NOMO-1 treated with dmso at 0.1 percent for 144 hours (cell line): ENCODE data around the gene BBIP1.

ENCODE experiments used
- DNase-seq: peaks from one replicate; lab custom pipeline; 2025; ENCODE audit not compliant: unreplicated experiment; lab: John Stamatoyannopoulos, UW

Gene BBIP1

DNA sequence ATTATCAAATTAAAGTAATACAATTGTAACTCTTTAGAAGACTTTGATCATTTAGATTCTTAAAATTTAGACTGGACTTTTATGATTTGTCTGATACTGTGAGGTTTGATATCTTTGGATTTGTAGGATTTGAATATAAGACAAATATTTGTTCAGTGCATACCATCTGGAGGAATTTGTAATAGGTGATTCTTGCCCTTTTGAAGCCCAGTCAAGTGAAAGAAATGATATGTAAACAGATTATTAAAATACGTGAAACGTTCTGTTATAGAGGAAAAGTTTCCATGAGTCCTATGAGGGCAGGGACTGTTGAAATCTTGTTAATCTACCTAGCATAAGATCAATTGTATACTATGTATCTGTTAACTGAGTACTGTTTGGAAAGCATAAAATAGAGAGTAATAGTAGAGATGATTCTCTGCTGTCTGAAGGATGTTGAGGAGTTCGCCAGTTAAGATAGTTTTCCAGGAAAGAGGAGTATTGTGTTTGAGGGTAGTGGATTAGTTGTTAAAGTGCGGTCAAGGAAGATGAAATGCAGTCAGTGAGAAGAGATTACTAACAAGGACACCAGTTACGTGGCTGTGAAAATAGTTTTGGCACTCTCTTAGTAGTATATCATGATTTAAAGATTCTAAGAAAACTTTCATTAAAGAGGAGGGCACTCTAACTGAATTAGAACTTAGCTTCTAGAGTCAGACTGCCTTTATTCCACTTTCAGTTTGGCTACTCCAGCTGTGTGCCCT, 32.9 kb downstream of the BBIP1 start:
- no peak for DNase-seq

DNA sequence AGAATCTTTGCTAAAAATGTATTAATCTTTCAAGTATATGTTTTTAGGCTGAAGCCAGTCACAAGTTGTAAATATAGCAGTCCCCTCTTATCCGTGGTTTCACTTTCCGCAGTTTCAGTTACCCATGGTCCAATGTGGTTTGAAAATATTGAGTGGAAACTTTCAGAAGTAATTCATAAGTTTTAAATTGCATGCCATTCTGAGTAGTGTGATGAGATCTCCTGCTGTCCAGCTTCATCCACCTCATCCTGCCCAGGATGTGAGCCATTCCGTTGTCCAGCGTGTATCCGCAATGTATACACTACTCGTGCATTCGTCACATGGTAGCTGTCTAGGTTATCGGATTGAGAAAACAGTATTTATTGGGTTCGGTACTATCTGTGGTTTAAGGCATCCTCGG, 35.1 kb downstream of the BBIP1 start:
- DNase-seq: no peak

DNA sequence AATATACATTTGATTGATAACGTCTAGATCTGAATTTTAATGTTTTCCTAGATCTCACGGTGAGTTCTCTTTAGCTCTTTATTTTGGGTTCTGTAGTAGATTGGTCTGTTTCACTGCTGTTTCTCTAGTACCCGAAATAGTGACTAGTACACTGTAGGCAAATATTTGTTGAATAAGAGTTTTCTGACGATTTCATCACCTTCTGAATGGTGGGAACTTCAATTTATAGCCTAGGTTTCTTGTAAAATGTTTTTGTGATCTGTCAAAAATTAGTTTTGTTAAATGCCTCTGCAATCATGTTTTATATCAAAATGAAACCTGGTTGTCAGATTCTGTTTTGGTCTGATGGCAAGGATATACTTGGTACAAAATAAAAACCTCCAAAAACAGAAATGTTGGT, 37.1 kb downstream of the BBIP1 start:
- DNase-seq: no peak

DNA sequence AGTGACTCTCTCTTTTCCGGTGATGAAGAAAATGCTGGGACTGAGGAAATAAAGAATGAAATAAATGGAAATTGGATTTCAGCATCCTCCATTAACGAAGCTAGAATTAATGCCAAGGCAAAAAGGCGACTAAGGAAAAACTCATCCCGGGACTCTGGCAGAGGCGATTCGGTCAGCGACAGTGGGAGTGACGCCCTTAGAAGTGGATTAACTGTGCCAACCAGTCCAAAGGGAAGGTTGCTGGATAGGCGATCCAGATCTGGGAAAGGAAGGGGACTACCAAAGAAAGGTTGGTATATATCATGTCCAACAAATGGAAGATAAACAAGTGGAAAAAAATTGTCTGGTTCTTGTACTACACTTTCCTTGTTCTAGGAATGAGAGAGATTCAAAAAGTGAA, 37.7 kb downstream of the BBIP1 start:
- DNase-seq: no peak

DNA sequence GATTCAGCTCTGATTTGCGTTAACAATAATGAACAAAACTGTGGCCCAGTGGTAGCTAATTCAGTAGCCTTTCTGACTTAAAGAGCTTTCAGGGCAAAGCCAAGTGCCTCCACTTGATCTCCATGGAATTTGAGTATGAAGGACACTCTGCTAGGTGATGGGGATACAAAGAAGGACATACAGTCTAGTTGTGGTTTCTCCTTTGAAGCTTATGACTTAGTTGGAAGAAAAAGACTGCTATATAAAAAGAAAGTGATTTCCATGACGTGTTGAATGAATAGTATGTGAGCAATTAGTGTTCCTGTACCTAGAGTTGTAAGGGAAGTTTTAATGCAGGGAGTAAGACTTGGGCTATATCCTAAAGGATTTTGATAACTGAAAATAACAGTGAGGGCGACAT, 39.0 kb downstream of the BBIP1 start:
- no peak for DNase-seq

DNA sequence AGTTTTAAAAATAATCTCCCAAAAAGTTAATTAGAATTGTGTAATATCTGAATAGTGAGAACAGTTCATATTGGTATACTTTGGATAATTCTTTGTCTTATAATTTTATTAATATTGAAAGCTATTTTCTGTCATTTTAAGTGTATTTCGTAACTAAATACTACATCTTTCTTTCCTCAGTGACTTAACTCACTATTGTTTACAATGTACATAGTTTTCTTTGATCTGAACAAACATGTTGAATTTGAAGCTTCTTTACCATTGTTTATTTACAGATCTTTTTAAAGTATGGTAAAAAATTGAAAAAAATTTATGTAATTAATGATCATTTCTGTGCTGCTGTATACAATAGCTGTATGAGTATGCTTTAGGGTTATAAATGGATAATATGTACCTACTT, 42.2 kb downstream of the BBIP1 start:
- DNase-seq: no peak

DNA sequence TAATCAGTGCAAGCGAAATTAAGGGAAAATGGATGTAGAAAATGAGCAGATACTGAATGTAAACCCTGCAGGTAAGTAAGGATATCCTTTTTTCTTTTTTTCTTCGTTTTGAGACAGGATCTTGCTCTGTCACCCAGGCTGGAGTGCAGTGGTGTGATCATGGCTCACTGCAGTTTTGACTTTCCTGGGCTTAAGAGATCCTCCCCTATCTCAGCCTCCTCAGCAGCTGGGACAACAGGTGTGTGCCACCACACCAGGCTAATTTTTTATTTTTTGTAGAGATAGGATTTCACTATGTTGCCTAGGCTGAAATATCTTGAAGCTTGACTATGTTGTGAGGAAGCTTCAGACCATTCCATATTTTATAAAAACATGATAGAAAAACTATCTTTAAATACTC, 43.0 kb downstream of the BBIP1 start:
- DNase-seq: no peak

DNA sequence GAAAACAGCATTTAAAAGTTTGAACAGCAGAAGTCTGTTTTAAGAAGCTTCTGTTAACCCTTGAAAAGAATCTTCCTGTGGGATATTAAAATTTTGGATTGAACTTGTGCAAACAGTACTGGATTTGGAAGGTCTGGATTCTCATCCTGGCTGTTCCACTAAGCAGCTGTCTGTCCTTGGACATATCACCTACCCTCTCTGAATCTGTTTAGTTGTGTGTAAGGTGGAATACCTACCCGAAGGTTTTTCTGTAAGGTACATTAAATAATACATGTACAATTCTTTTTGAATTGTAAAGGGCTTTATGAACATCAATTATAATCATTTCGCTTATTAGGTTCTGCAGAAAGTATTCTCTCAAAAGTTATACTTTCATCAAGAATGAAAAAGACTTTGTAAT, 45.0 kb downstream of the BBIP1 start:
- no peak for DNase-seq

DNA sequence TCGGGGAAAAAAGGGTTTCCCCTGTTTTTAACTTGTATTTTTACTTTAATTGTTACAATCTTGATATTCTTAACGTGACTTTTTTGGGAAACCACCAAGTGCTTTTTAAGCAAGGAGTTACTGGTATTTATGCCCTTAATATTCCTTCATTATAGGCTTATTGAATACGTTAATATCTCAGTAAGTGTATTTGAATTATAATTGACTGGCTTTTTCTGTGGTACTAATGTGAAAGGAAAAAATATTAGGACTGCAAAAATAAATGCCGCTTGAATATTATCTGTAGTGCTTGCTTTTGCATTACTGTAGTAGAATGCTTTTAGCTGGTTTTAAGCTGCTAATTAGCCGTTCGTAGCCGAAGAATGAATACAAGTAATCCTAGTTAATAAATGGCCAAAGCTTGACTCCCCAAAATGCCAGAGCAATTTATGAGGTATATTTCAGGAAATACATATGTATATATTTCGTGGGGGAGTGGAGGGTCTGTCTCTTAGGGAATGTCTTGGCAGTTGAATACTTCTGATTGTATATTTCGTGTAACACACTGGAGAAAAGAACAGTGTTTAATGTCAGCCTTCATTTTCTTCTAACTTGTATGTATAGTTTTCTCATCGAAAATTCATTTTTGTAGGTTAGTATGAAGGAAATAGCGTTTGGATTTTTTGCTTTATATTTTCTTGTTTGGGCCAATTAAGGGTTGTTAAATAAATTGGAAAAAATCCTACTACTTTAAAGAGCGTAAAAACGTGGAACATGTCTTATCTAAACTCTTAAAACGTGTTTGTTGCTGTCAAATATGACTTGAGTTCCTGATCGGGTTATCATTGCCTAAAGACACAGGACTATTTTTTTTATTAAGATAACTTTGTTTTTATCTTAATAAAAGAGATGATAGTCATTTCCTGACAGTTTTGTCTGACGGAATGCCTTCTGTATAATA, 45.7 kb downstream of the BBIP1 start:
- no peak for DNase-seq

DNA sequence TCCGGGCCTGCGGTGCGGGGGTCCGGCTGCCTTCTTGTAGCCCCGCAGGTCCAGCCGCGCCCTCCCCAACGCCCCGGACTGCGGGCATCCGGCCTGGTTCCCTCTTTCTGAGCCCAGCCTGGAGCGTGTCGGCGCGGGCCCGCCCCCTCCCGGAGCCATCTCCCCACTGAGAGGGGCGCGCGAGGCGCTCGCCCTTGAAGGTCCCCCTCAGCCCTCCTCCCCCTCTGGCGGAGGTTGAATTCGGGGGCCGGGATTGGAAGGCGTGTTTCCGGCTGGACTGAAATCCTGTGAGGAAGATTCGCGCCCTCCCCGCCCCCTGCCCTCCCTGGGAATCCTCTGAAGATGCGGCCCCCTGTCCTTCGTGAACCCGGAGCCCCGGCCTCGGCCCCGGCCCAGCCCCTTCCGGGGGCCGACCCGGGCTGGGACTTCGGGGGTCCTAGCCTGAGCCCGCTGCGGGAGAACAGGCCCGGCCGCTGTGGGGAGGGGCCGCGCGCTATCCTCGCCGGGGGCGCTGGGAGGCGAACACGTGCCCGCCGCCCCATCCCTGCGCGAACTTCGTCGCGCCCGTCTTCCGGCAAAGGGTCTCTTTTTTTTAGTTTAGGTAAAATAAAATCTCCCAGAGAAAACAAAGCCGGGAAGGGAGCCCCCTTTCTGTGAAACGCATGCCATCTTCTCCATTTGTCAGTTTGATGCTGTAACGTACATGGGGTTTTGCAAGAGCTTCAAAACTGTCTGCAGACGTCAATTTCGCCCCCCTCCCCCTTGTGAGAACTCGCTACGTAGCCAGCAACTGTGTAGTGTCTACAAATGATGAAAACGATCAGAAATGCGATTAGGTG, 46.6 kb downstream of the BBIP1 start:
- peak; percentile 68 for DNase-seq

DNA sequence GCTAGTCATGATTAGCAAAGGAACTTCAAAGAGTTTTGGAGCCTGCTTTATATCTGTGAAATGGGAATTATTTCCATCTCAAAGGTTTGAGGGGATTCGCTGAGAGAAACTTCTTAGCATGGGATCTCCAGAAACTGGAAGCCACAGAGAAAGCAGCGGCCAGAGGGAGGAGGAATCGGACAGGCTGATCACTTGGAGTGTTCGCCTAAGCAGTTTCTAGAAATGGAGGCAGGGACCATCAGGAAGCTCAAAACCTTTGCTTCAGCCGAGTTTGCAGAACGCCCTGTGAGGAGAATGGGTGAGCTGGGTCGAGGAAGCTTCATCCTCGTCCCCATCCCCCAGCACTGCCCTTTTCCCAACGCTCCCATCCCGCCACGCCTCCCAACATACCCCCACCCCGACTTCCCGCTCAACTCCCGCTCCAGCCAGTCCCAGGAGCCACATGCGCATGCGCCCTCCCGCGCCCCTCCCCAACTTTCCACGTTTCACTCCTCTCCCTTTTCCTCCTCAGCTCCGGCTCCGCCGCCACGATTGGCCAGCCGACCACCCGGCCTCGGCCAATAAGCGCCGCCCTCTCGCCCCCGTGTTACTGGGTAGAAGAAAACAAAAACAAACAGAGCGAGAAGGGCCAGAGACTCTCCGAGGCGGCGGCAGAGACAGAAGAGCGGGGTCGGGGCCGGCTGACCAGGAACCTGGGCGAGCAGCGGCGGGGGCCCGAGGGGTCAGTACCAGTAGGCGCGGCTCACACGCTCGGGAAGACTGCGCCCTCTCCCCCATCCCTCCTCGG, 47.5 kb downstream of the BBIP1 start, which contains the start of gene PDCD4:
PDCD4 (plus strand) TSS at position 631 of the 787 bp plus-strand sequence. CDS start 4,100 bp downstream, outside the sequence.
- DNase-seq: peak; percentile 91

DNA sequence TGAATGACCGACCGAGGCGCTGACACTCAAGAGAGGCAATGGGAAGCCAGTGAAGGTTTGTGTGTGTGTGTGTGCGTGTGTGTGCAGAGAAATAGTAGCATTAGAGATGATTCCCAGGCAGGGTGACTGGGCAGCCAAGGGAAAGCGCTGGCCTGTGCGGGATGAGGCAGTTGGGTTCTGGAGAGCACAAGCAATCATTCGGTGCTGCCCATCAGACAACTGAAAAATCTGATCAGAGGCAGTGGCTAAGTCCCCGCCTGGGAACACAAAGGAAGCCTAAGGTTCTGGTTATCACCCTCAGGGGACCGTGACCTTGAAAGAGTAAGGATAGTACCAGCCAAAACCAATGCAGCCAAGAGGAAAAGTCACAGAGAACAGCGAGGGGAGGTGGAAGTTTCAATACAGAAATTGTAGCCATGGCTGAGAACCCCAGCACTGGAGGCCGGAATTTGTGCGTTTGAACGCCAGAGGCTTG, 48.1 kb downstream of the BBIP1 start:
- no peak for DNase-seq

DNA sequence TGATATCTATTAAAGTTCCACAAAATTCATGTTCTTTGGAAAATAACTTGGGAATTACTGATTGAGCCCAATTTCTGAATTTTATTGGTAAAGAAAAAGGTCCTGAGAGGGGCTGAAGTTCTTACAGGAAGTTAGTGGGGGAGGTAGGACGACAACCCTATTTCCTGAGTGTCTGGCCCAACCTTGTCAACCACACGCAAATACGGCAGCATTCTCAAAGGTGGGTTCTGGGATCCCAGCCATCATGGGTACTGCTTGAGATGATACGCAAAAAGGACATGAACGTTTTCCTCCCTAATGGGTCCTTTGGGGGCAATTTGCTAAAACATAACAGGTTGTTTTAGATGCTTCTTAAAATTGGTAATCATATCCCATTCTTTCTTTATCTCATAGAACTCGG, 50.0 kb downstream of the BBIP1 start:
- DNase-seq: no peak

DNA sequence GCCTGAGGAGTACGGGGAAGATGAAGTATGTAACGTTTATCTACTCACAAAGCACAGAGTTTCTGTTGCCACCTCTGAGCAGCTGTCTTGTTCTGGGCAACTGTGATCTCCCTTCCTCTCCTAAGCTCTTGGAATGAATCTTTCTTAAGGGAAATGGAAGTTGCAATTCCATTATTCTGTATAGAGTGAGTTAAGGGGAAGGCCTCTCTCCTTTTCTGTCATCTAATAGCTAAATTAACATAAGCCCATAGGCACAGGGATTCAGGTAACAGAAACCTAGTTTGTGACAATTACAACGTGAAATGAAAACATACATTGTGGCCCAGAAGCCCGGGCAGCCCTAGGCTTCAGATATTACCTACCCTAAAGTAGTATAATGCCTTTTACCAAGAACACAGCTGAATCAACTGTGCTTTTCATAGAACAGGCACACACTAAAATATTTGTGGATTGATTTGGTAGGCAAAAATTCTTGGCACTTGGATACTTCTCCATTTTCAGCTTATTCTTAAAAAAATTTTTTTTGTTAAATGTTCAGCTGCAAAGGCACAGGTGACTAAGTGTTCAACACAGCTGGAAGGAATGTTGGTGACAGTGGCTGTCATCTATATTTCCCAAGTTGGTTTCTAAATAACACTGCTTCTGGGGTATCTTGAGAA, 51.0 kb downstream of the BBIP1 start:
- DNase-seq: no peak

DNA sequence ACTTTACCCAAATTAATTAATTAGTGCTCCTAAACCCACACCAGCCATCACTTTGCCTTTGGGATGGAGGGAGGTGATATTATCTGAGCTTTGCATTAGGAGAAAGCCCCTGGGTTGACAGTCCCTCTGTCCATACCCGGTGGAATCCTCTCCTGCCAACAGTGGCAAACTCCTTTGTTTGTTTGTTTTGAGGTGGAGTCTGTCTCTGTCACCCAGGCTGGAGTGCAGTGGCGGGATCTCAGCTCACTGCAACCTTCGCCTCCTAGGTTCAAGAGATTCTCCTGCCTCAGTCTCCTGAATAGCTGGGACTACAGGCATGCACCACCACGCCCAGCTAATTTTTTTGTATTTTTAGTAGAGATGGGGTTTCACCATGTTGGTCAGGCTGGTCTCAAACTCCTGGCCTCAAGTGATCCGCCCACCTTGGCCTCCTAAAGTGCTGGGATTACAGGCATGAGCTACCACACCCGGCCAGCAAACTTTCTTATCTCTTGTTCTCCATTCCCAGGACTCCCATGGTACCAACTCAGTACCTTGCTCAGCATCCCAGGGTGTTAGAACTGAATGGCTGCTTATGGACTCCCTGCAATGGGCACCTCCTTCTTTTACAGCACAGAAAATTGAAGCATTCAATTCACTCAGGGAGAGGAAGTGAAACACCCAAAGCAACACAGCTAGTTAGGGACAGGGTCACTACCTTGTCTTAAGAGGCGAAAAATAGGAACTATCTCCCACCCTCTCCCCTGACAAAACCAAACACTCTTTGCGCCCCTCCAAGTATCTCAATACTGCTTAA, 51.8 kb downstream of the BBIP1 start:
- DNase-seq: peak; percentile 49

DNA sequence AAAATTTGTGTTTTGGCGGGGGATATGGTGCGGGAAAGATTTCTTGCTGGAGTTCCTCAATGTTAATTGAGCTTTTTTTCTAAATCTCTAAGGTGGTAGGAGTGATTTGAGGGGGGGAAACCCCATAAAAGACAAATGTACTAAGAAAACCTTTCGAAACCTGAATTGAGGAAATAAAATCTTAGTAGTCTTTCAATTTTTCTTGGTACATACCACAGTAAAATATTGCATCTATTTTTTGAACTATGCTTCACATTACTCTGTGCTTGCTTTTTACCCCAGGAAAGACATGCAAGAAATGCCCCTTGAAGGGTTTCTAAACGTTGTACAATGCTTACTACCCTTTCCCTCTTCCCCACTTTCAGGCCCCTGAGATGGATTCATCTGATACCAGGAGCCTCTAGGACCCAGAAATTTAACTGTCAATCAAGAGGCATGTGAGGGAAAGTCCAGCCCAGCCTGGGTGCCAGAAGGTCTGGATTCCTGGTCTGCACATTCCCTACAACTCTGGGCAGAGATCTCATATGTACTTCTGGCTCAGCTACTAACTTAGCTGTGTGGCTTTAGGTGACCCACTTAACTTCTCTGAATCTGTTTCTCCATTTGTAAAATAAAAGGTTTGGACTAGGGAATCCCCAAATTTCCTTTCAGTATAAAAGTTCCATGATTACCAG, 53.0 kb downstream of the BBIP1 start:
- peak; percentile 38 for DNase-seq

DNA sequence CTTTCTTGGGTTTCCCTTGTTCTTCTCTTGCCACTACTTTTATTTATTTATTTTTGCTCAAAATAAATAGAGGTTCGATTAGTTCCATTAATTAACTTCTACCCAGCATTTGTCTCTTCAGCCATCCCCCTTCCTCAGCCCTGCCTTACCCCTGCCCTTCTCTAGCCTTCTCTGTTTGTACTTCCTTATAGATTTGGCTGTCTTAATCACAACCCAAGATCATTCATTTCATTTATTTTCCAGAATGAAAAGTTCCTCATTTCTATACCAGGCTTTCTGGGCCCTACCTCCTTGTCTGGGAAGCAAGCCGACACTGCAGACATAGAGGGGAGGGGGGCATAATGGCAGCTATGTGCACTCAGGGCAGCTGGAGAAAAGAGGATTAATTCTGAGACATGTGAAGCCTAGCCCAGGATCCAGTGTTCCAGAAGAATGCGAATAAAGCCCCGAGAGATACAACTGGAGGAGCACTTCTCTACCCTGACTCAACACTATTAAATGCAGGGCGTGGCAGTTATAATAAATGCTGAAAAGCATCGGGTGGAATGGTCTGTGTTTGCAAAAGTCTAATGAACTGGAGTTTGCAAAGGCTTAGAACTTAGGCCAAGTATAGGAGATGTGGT, 53.7 kb downstream of the BBIP1 start:
- peak; percentile 38 for DNase-seq

DNA sequence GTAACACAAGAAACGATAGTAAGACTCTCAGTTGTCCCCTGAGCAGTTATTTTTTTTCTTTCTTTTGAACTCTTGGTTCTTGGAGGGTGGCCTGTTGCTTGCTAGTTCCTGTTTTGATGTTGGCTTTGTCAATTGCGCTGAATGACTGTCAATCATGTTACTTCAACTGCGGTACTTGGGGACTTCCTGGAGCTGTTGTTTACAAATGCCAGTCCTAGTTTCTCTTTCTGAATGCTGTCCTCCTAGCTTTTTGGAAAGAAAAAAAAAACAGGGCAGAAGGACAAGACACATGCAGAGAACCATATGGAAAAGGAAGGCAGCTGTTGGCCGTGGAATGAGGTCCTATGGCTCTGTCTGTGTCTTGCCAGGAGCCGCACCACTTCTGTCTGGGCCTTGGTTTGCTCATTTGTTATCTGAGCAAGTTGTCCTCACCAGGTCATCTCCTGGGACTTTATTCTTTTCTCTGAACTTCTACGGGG, 54.3 kb downstream of the BBIP1 start:
- peak; percentile 73 for DNase-seq
